ENCODE measurements around the gene SLC26A6.

SLC26A6 gene, protein sequence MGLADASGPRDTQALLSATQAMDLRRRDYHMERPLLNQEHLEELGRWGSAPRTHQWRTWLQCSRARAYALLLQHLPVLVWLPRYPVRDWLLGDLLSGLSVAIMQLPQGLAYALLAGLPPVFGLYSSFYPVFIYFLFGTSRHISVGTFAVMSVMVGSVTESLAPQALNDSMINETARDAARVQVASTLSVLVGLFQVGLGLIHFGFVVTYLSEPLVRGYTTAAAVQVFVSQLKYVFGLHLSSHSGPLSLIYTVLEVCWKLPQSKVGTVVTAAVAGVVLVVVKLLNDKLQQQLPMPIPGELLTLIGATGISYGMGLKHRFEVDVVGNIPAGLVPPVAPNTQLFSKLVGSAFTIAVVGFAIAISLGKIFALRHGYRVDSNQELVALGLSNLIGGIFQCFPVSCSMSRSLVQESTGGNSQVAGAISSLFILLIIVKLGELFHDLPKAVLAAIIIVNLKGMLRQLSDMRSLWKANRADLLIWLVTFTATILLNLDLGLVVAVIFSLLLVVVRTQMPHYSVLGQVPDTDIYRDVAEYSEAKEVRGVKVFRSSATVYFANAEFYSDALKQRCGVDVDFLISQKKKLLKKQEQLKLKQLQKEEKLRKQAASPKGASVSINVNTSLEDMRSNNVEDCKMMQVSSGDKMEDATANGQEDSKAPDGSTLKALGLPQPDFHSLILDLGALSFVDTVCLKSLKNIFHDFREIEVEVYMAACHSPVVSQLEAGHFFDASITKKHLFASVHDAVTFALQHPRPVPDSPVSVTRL

GRCh38 chr3:48635222-48636021 is at the start of gene SLC26A6:
Gene SLC26A6, minus strand, starts transcription at chr3:48635461. Its CDS starts 68 bp downstream, at chr3:48635393.
- peak; percentile 93 for DNase-seq

DNA sequence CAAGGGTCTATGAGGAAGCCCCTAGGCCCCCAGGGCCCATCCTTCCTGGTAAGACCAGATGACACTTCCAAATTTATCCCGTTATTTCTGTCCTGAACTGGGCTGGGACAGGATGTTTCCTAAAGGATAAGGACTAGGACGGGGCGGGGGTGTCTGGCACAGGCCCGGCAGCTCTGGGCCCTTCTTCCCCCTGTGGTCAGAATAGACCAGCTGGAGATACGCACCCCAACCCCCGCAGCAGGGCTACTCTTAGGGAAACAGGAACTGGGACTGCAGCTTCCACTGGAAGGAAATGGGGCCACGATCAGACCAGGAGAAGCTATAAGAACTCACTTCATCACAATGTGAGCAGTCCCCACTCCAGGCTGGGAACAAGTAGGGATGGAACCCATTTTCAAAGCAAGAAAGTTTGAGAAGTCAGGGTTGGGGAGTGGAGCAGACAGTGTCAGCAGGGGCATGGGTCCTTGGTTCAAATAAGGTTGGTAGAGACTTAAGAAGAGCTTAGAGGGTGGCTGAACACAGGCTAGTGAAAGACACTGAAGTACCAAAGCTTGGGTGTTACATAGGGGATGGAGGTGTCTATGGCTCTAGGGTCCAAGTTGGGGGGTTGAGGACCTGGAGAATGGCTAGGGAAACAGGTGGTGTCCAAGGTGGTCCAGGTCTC is 49.4 kb upstream of the SLC26A6 start:
- no peak for DNase-seq

GRCh38 chr3:48684054-48684349 is 48.7 kb upstream of the SLC26A6 start:
- DNase-seq = no peak

DNA sequence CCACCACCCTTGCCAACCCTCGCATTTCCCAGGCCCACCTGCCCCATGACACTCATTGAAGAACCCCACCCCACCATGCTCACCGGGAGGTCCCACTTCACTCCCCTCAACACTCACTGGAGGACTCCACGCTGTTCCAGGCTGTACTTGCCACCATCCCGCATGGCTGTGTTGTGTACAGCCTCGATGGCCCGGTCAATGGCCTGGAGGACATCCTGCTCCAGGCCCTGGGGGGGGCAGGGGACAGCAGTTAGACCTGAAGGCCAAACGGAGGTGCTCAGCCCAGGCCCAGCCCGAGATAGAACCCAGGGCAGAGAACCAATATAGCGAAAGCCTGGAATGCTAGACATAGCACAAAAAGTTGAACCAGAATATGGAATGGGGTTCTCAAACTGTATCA is 47.5 kb upstream of the SLC26A6 start:
- no peak for DNase-seq

DNA sequence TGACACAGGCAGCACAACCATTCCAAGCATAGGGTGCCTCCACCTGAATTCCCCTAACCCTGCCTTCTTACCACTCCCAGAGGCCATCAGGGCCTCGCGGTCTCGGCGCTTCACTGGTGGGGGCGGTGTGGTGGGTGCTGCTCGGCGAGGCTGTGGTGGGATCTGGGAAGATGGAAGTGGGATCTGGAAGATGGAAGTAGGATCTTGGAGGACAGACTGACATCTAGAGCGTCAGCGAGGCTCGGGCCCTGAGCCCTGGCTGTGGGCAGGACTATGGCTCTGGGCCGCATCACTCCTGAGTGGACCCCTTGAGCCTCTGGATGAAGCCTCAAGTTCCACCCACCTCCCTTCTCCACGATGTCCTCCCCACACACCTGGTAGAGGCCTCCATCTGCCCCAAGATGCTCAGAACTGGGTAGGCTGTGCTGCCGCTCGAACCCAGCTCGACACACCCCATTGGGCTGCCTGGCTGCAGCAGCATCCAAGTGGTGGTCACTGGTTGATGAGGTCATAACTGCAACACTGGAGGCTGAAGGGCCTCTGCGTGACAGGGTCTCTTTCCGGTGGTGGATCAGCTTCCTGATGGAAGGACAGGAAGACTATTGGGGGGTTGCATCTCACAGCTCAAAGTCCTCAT is 46.8 kb upstream of the SLC26A6 start:
- no peak for DNase-seq

- no peak for DNase-seq
Measured at GRCh38 chr3:48681541-48681880, 46.2 kb upstream of the SLC26A6 start.

DNA sequence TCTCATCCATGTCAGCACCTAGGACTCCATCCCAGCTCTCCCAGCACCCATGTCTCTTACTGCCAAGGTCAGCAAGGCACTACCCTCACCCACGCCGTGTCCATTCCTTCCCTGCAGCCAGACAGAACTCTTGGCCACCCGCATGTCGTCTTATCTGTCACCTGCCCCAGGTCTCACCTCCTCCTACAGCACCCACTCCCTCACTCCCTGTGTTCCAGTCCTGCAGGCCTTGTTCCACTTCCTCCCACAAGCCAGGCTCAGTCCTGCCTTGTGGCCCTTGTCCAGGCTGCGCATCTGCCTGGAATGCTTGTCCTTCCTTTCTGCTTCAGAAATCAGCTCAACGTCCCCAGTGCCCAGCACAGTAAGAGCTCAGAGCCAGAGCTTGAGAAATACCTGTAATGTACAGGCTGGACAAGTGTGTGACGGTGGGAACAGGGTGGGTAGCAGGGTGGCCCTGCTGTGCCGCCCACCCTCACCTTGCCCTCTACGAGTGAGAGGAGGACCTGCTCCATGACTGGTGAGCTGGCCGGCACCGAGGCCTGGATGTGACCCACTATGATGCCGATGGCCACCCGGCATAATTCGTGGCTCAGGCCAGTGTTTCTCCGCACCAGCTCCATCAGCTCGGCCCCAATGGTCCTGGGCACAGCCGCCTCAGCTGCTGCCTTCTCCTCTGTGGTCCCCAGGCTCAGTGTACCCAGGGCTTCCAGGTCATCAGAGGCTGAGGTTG is 45.7 kb upstream of the SLC26A6 start:
- DNase-seq = no peak

DNA sequence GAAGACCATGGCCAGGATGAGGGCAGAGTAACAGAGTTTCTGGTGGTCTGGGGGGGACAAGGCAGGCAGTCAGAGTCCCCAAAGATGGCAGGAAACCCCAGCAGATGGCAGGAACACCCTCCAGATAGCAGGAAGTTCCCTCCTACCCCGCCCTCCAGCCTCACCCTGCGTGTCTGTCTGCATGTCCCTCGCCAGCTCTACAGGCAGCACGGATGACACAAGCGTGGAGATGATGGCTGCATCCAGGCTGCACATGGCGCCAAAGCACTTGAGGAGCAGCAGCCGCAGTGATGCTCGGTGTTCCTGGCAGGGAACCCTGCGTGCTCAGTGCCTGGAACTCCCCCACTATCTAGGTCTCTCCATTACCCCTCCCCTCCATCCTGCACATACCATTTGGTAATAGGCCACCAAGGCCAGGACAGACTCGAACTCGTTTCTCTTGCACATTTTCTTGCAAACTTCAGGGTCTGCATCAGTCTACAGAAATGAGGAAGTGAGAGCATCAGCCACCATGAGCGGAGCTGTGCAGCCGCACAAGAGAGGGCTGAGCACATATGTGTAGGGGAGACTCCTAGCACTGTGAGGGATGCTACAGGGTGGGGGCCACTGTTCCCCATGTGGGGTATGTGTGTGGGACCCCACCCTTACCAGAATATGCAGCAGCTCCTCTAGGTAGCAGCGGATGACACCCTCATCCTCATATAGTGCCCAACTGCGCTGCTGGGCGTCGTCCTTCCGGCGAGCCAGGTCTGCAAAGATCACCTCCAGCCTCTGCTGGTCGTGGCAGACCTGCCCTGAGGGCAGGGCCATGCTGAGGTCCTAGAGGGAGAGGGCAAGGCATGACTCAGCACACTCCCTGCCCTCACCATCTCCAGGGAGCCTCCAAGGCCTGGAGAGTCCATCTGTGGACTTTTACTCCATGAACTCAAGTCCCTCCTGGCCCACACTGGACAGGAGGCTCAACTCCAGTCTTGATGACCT is 44.4 kb upstream of the SLC26A6 start:
- DNase-seq = no peak

GRCh38 chr3:48678566-48679380 is 43.5 kb upstream of the SLC26A6 start:
- no peak for DNase-seq

DNA sequence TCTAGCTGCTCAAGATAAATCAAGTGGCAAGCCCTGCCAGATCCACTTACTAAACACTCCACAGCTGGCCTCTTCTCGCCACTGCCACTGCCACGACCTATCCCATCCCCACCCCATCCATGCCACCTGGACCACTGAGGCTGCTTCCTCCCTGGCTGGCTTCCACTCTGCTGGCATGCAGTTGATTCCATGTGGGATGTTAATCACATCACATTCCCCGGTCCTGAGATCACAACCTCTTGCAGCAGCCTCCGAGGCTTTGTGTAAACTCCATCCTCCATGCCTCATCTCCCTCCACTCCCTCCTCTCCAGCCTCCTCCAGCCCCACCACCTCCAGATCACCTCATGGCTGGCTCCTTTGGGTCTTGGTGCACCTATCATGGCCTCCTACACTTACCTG is 42.8 kb upstream of the SLC26A6 start:
- no peak for DNase-seq

- DNase-seq = no peak
Measured at GRCh38 chr3:48674505-48674904, 39.2 kb upstream of the SLC26A6 start.

DNA sequence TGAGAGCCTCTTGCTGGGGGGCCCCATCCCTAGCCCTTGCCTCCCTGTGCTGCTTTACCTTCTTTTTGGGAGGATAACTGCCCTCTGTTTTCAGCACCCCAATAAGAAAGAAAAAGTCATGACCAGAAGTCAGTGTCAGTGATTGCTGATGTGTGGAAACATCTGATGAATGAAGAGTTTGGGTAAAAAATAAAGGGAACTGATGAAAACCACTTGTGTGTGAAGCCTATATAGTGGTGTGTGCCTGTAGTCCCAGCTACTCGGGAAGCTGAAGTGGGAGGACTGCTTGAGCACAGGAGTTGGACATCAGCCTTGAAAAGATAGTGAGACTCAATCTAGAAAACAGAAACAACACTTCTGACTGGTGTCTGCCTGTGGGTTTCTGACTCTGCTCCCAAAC is 37.3 kb upstream of the SLC26A6 start:
- DNase-seq = no peak

DNA sequence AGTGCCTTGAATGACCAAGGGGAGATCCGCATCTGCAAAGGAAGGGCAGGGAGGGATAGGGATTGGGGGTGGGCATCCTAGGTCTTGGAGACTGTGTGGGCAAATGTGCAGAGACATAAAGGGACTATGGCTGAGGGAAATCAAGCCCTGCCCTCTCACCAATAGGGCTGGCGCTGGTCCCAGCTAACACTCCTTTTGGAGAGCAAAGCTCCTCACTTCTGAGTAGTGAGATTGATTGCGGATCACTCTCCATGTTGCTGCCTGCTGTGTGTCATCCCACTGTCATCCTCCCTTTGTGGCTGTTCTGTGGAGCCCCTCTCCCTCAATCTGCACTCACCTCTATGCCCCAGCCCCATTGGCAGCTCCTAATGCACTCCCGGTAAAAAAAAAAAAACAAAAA is 29.7 kb upstream of the SLC26A6 start:
- no peak for DNase-seq

- no peak for DNase-seq
Measured at GRCh38 chr3:48664313-48664644, 29.0 kb upstream of the SLC26A6 start.

GRCh38 chr3:48663489-48664312 is 28.4 kb upstream of the SLC26A6 start:
- peak; percentile 89 for DNase-seq

- DNase-seq = peak; percentile 65
Measured at GRCh38 chr3:48662753-48663488, 27.7 kb upstream of the SLC26A6 start, which contains the start of gene CELSR3. Gene CELSR3, minus strand, starts transcription at chr3:48662886. Its CDS starts 252 bp downstream, at chr3:48662634.

DNA sequence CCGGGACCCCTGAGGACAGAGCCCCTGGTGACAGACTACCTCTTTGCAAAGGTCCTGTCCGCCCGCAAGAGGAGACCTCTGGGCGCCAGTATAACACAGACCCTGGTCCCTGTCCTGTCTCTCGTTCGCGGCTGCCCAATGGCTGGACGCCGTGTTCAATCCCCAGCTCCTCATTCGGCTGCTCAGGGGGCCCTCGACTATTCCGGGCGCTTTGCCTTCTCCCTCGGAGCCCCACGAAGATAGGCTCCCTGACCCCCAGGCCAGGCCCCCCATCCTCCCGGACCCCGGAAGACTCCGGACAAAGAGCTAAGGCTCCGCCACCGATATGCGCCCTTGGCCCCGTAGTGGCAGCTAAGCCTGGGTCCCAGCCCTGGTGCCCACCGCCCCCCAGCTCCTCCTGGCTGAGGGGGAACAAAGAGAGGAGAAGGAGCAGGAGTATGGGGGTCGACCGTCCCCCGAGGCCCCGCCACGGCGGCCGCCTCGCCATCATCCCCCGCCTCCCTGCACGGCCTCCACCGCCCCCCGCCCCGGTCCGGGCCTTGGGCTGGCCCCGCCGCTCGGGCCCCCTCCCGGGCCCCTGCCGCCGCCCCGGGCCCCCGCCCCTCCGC is 27.0 kb upstream of the SLC26A6 start:
- no peak for DNase-seq

All from stimulated activated naive CD4-positive, alpha-beta T cell treated with Interleukin-2 at 50 U/mL for 16 hours (primary cell).